HepG2 (cell line): ENCODE measurements around the gene BMPR2. TPM values are rescaled to one million over a fixed set of nuclear protein-coding genes. Genes with fewer than 3 reads are reported as not detected.

Source experiments
- ATF1 ChIP-seq: IDR thresholded peaks from 2 replicates; pipeline ENCODE4 v1.6.1; 2016; ENCODE audit warnings: mild to moderate bottlenecking, control low read depth
- ESRRA ChIP-seq: sonication (generic); formaldehyde crosslinking; IDR thresholded peaks from 2 replicates; pipeline ENCODE4 v1.5.1; 2020; ENCODE audit warnings: mild to moderate bottlenecking, low read depth, missing genetic modification reagents
- KDM1A ChIP-seq: IDR thresholded peaks from 2 replicates; pipeline ENCODE4 v1.6.1; 2016; ENCODE audit warnings: missing compliant biosample characterization
- MED13 ChIP-seq: sonication (generic); formaldehyde crosslinking; IDR thresholded peaks from 2 replicates; pipeline ENCODE4 v1.5.0; 2020; ENCODE audit warnings: missing genetic modification reagents
- NFAT5 ChIP-seq: sonication (generic); formaldehyde crosslinking; IDR thresholded peaks from 2 replicates; pipeline ENCODE4 v1.4.0; 2020; ENCODE audit warnings: missing genetic modification reagents
- PBX2 ChIP-seq: IDR thresholded peaks from 2 replicates; pipeline ENCODE4 v1.6.1; 2016; ENCODE audit warnings: control low read depth
- PCBP1 ChIP-seq: fragments of 200-400 bp; formaldehyde crosslinking; IDR thresholded peaks from 2 replicates; pipeline ENCODE4 v1.6.1; 2017; ENCODE audit warnings: mild to moderate bottlenecking, low read depth, low read length, borderline replicate concordance
- PRDM15 ChIP-seq: sonication (generic); formaldehyde crosslinking; IDR thresholded peaks from 2 replicates; pipeline ENCODE4 v1.4.0; 2020; ENCODE audit warnings: missing genetic modification reagents
- SCMH1 ChIP-seq: sonication (generic); formaldehyde crosslinking; IDR thresholded peaks from 2 replicates; pipeline ENCODE4 v1.9.0; 2021; ENCODE audit warnings: missing genetic modification reagents, mild to moderate bottlenecking, borderline replicate concordance
- SKI ChIP-seq: fragments of 450-650 bp; IDR thresholded peaks from one replicate; pipeline ENCODE4 v1.6.1; 2018; ENCODE audit warnings: mild to moderate bottlenecking; ENCODE audit not compliant: partially characterized antibody
- ZBTB26 ChIP-seq: IDR thresholded peaks from 2 replicates; pipeline ENCODE4 v1.6.1; 2016; ENCODE audit warnings: missing compliant biosample characterization, missing genetic modification reagents, borderline replicate concordance
- ZEB1 ChIP-seq: IDR thresholded peaks from 2 replicates; pipeline ENCODE4 v1.6.1; 2012; ENCODE audit warnings: mild to moderate bottlenecking, low read depth, inconsistent platforms; ENCODE audit not compliant: insufficient replicate concordance
- ZNF30 ChIP-seq: sonication (generic); formaldehyde crosslinking; IDR thresholded peaks from 2 replicates; pipeline ENCODE4 v1.5.0; 2020; ENCODE audit warnings: mild to moderate bottlenecking, missing genetic modification reagents
- ZNF513 ChIP-seq: sonication (generic); formaldehyde crosslinking; conservative IDR thresholded peaks from 2 replicates; pipeline ENCODE4 v1.5.0; 2020; ENCODE audit warnings: missing genetic modification reagents
- ZNF546 ChIP-seq: sonication (generic); formaldehyde crosslinking; conservative IDR thresholded peaks from 2 replicates; pipeline ENCODE4 v1.8.1; 2023; ENCODE audit warnings: mild to moderate bottlenecking, missing genetic modification reagents
- ZNF616 ChIP-seq: sonication (generic); formaldehyde crosslinking; IDR thresholded peaks from 2 replicates; pipeline ENCODE4 v1.5.0; 2020; ENCODE audit warnings: low read depth, mild to moderate bottlenecking, missing genetic modification reagents
- ZNF841 ChIP-seq: sonication (generic); formaldehyde crosslinking; IDR thresholded peaks from 2 replicates; pipeline ENCODE4 v1.8.1; 2023; ENCODE audit warnings: missing genetic modification reagents, borderline replicate concordance
- polyA plus RNA-seq, 8 experiments: library from polyadenylated mRNA; depleted of rRNA in 3 of 8; stranded (reverse) in 7 of 8; unstranded in 1 of 8; fragments of >200 nt; fragmentation: Illumina TruSeq in 4 of 8; extraction: Trizol in 4 of 8; gene quantifications; 2 replicates each; pipeline versions ENCODE4 v1.2.1 to v1.2.3, GENCODE V29; 2011 to 2016; ENCODE audit warnings: low read depth in 4 of 8, missing spikeins in 1 of 8, mixed read lengths in 1 of 8; ENCODE audit not compliant: insufficient read depth in 1 of 8
- total RNA-seq, 5 experiments: library from RNA; depleted of rRNA; stranded (reverse); fragments of >200 nt; fragmentation: Illumina TruSeq; extraction: Trizol; gene quantifications; 2 replicates each; pipeline ENCODE4 v1.2.3, GENCODE V29; 2016; ENCODE audit warnings: low read depth in 1 of 5

BMPR2 gene
- total and polyA plus RNA-seq, 2 of the 13 experiments (the other 11 are each of a cell fraction or from before 2014, with no cell fraction given) = 5.5 to 10.3 TPM

- TF ChIP-seq PRDM15 (CRISPR knock-in tag) (no peak), NFAT5 (peak; percentile 42; the same call in 1 of the 2 replicates), ZNF30 (no peak), ZEB1 (peak; percentile 30), KDM1A (no peak), PCBP1 (no peak), MED13 (CRISPR knock-in tag) (0 out of 2 replicates have a peak, but pooled peaks have one; percentile 51), ZNF513 (CRISPR knock-in tag) (0 out of 2 replicates have a peak, but pooled peaks have one; percentile 58), ATF1 (no peak), SCMH1 (CRISPR knock-in tag) (no peak), PBX2 (CRISPR knock-in tag) (no peak), ZBTB26 (no peak), ZNF616 (CRISPR knock-in tag) (no peak), ZNF546 (CRISPR knock-in tag) (no peak), ESRRA (CRISPR knock-in tag) (peak; percentile 21; the same call in 1 of the 2 replicates), ZNF841 (CRISPR knock-in tag) (no peak), SKI (peak; percentile 29)
Observed at GRCh38 chr2:202377207-202377761, 1.2 kb downstream of the BMPR2 start (continued).
